H1 (cell line): Measurements from ENCODE around the gene TAF1B. TPM values are rescaled to one million over a fixed set of nuclear protein-coding genes. Genes with fewer than 3 reads are reported as not detected.

Experiments
- CTCF ChIA-PET: fragments of 300-600 bp; sonication (Branson Sonifier 250); formaldehyde crosslinking; loops from one replicate; lab custom pipeline; 2021; ENCODE audit not compliant: partially characterized antibody; lab: Charles Lee
- POLR2A ChIA-PET: fragments of 300-600 bp; sonication (Branson Sonifier 250); formaldehyde crosslinking; loops from one replicate; lab custom pipeline; 2021; ENCODE audit warnings: inconsistent platforms; ENCODE audit not compliant: partially characterized antibody; lab: Charles Lee
- DNase-seq, 2 experiments: peaks; one replicate each; pipeline versions ENCODE4 v3.0.0 to v3.0.0-alpha.2; 2010 to 2022; ENCODE audit warnings: low spot score in 2 of 2, low read depth in 1 of 2, mixed read lengths in 1 of 2
- FAIRE-seq: peaks from 2 replicates; lab custom pipeline; 2011; peaks lifted over from hg19 to GRCh38; lab: Jason Lieb, UNC
- H2AFZ ChIP-seq: 2 replicates; pipeline ENCODE4 v1.8.1; 2012; ENCODE audit warnings: low read length, inconsistent platforms
- H2AK5ac ChIP-seq: 2 replicates; pipeline ENCODE4 v1.6.1; 2013; ENCODE audit warnings: low read depth, low read length
- H2BK120ac ChIP-seq: replicated peaks from 2 replicates; pipeline ENCODE3; 2013; ENCODE audit warnings: low read depth, low read length, inconsistent platforms
- H2BK12ac ChIP-seq: 2 replicates; pipeline ENCODE4 v1.6.1; 2013; ENCODE audit warnings: low read depth, low read length
- H2BK15ac ChIP-seq: 2 replicates; pipeline ENCODE4 v1.6.1; 2013; ENCODE audit warnings: low read length
- H2BK20ac ChIP-seq: 2 replicates; pipeline ENCODE4 v1.6.1; 2013; ENCODE audit warnings: low read length
- H2BK5ac ChIP-seq: 2 replicates; pipeline ENCODE4 v1.6.1; 2013; ENCODE audit warnings: low read depth, low read length
- H3K14ac ChIP-seq: 2 replicates; pipeline ENCODE4 v1.6.1; 2013; ENCODE audit warnings: inconsistent platforms; ENCODE audit not compliant: insufficient read length
- H3K18ac ChIP-seq: 2 replicates; pipeline ENCODE4 v1.6.1; 2013; ENCODE audit warnings: low read length; ENCODE audit errors: extremely low read depth
- H3K23ac ChIP-seq: 2 replicates; pipeline ENCODE4 v1.6.1; 2013; ENCODE audit warnings: inconsistent platforms; ENCODE audit not compliant: insufficient read length
- H3K23me2 ChIP-seq: 2 replicates; pipeline ENCODE4 v1.6.1; 2013; ENCODE audit warnings: low read depth, low read length
- H3K27ac ChIP-seq: 2 replicates; pipeline ENCODE4 v1.6.1; 2011; ENCODE audit warnings: low read depth, low read length, inconsistent platforms
- H3K27me3 ChIP-seq, 4 experiments: replicated peaks in 1 of 4; 1 replicate in 1 of 4; 2 replicates in 3 of 4; pipeline versions ENCODE4 v1.6.1 to v1.8.1; 2011 to 2013; ENCODE audit warnings: low read length in 3 of 4, mild to moderate bottlenecking in 3 of 4, inconsistent platforms in 2 of 4, mixed read lengths in 2 of 4, moderate library complexity in 1 of 4; ENCODE audit not compliant: control insufficient read depth in 3 of 4, insufficient read depth in 3 of 4; ENCODE audit errors: extremely low read depth in 1 of 4
- H3K36me3 ChIP-seq, 4 experiments: 2 replicates each; pipeline versions ENCODE4 v1.6.1 to v1.8.1; 2011 to 2013; ENCODE audit warnings: mild to moderate bottlenecking in 4 of 4, low read length in 3 of 4, moderate library complexity in 2 of 4, control low read depth in 1 of 4, inconsistent platforms in 1 of 4; ENCODE audit not compliant: insufficient read depth in 4 of 4, control insufficient read depth in 2 of 4
- H3K4ac ChIP-seq: replicated peaks from 2 replicates; pipeline ENCODE3; 2013; ENCODE audit warnings: low read length, low read depth, mixed read lengths, inconsistent platforms; ENCODE audit not compliant: insufficient read length
- H3K4me1 ChIP-seq, 4 experiments: replicated peaks in 1 of 4; 1 replicate in 1 of 4; 2 replicates in 3 of 4; pipeline versions ENCODE4 v1.6.1 to v1.8.1; 2011 to 2013; ENCODE audit warnings: low read length in 3 of 4, inconsistent platforms in 2 of 4, mixed read lengths in 1 of 4; ENCODE audit not compliant: insufficient read depth in 4 of 4, control insufficient read depth in 3 of 4
- H3K4me2 ChIP-seq, 2 experiments: 2 replicates each; pipeline versions ENCODE4 v1.6.1 to v1.8.1; 2011 to 2013; ENCODE audit warnings: low read depth in 2 of 2, low read length in 2 of 2, control low read depth in 1 of 2, inconsistent platforms in 1 of 2, mild to moderate bottlenecking in 1 of 2; ENCODE audit not compliant: insufficient read depth in 1 of 2
- H3K4me3 ChIP-seq, 4 experiments: fragments of 200-600, 300-600 bp in 1 of 4; sonication (generic), shearing (Covaris generic), sonication (Bioruptor Twin) in 1 of 4; 2 replicates each; pipeline versions ENCODE4 v1.5.1 to v1.8.1; 2011 to 2016; ENCODE audit warnings: low read length in 4 of 4, low read depth in 3 of 4, control low read depth in 2 of 4, inconsistent platforms in 2 of 4, mild to moderate bottlenecking in 2 of 4, mixed read lengths in 1 of 4, moderate library complexity in 1 of 4; ENCODE audit not compliant: insufficient read depth in 2 of 4; ENCODE audit errors: extremely low read depth in 1 of 4
- H3K56ac ChIP-seq: replicated peaks from 2 replicates; pipeline ENCODE3; 2013; ENCODE audit warnings: low read depth, mild to moderate bottlenecking, mixed read lengths, low read length, inconsistent platforms; ENCODE audit not compliant: insufficient read length
- H3K79me1 ChIP-seq: 2 replicates; pipeline ENCODE4 v1.6.1; 2013; ENCODE audit warnings: low read depth, low read length, control low read depth
- H3K79me2 ChIP-seq, 2 experiments: 2 replicates each; pipeline versions ENCODE4 v1.6.1 to v1.8.1; 2012 to 2013; ENCODE audit warnings: low read length in 2 of 2, mild to moderate bottlenecking in 2 of 2, inconsistent platforms in 1 of 2; ENCODE audit not compliant: insufficient read depth in 2 of 2, control insufficient read depth in 1 of 2
- H3K9ac ChIP-seq, 4 experiments: replicated peaks in 1 of 4; 1 replicate in 1 of 4; 2 replicates in 3 of 4; pipeline versions ENCODE4 v1.6.1 to v1.8.1; 2011 to 2013; ENCODE audit warnings: low read depth in 3 of 4, low read length in 3 of 4, control low read depth in 2 of 4, mild to moderate bottlenecking in 2 of 4, moderate library complexity in 2 of 4, inconsistent platforms in 1 of 4; ENCODE audit errors: extremely low read depth in 1 of 4
- H3K9me3 ChIP-seq, 2 experiments: 2 replicates each; pipeline versions ENCODE4 v1.6.1 to v1.8.1; 2012 to 2013; ENCODE audit warnings: mild to moderate bottlenecking in 2 of 2, moderate library complexity in 2 of 2, control low read depth in 1 of 2, inconsistent platforms in 1 of 2, low read depth in 1 of 2, low read length in 1 of 2, mixed read lengths in 1 of 2; ENCODE audit not compliant: insufficient read depth in 2 of 2
- H4K20me1 ChIP-seq, 2 experiments: replicated peaks in 1 of 2; 2 replicates each; pipeline versions ENCODE3 to v1.8.1; 2011 to 2013; ENCODE audit warnings: inconsistent platforms in 2 of 2, low read length in 2 of 2, mild to moderate bottlenecking in 1 of 2; ENCODE audit not compliant: insufficient read depth in 2 of 2, control insufficient read depth in 1 of 2
- H4K5ac ChIP-seq: 2 replicates; pipeline ENCODE4 v1.6.1; 2013; ENCODE audit warnings: low read length, low read depth, mixed read lengths, inconsistent platforms; ENCODE audit not compliant: insufficient read length
- H4K8ac ChIP-seq: 2 replicates; pipeline ENCODE4 v1.8.0; 2013; ENCODE audit warnings: mild to moderate bottlenecking, moderate library complexity, low read length, inconsistent platforms; ENCODE audit not compliant: insufficient read depth; ENCODE audit errors: extremely low read depth
- H4K91ac ChIP-seq: replicated peaks from 2 replicates; pipeline ENCODE3; 2013; ENCODE audit warnings: low read length, mixed read lengths, inconsistent platforms; ENCODE audit not compliant: insufficient read length
- ATF2 ChIP-seq: IDR thresholded peaks from 2 replicates; pipeline ENCODE4 v1.6.1; 2012; ENCODE audit warnings: low read length, inconsistent platforms
- EP300 ChIP-seq, 2 experiments: IDR thresholded peaks; 1 replicate in 1 of 2; 2 replicates in 1 of 2; pipeline ENCODE4 v1.6.1; 2011 to 2012; ENCODE audit warnings: low read depth in 2 of 2, low read length in 2 of 2, mild to moderate bottlenecking in 2 of 2, borderline replicate concordance in 1 of 2, inconsistent platforms in 1 of 2, moderate library complexity in 1 of 2
- JUND ChIP-seq: IDR thresholded peaks from 2 replicates; pipeline ENCODE4 v1.6.1; 2011; ENCODE audit warnings: mild to moderate bottlenecking, improper control_type of control experiment, low read length
- NRF1 ChIP-seq: IDR thresholded peaks from 2 replicates; pipeline ENCODE4 v1.6.1; 2011; ENCODE audit warnings: mild to moderate bottlenecking, low read depth, low read length, improper control_type of control experiment
- RNF2 ChIP-seq: fragments of 200-900, 300-1000 bp; sonication (generic); IDR thresholded peaks from 2 replicates; pipeline ENCODE4 v1.7.1; 2016; ENCODE audit warnings: borderline replicate concordance, low read depth, mild to moderate bottlenecking, antibody characterized with exemption, low read length; ENCODE audit not compliant: poor library complexity, severe bottlenecking; ENCODE audit errors: missing control alignments
- SAP30 ChIP-seq: fragments of 300-600 bp; sonication (generic); IDR thresholded peaks from 2 replicates; pipeline ENCODE4 v1.7.1; 2012; ENCODE audit warnings: low read length, moderate library complexity, mild to moderate bottlenecking, inconsistent platforms; ENCODE audit not compliant: insufficient read depth, insufficient replicate concordance
- SIX5 ChIP-seq: IDR thresholded peaks from 2 replicates; pipeline ENCODE4 v1.6.1; 2011; ENCODE audit warnings: mild to moderate bottlenecking, low read depth, low read length
- SP2 ChIP-seq: IDR thresholded peaks from 2 replicates; pipeline ENCODE4 v1.6.1; 2012; ENCODE audit warnings: mild to moderate bottlenecking, low read length, inconsistent platforms
- SUZ12 ChIP-seq: fragments of 200-600 bp; sonication (generic); IDR thresholded peaks from 2 replicates; pipeline ENCODE4 v1.6.1; 2012; ENCODE audit warnings: mild to moderate bottlenecking, inconsistent platforms, low read length, moderate library complexity, mixed read lengths
- TBP ChIP-seq: IDR thresholded peaks from 2 replicates; pipeline ENCODE4 v1.6.1; 2011; ENCODE audit warnings: low read depth, low read length, improper control_type of control experiment
- USF2 ChIP-seq: IDR thresholded peaks from 2 replicates; pipeline ENCODE4 v1.6.1; 2011; ENCODE audit warnings: low read length, improper control_type of control experiment
- WGBS, 2 experiments: shearing (Covaris generic) in 1 of 2; methylation state at CpG; one replicate each; pipeline versions ENCODE4 v1.1.6 to v1.1.7; 2013 to 2015; ENCODE audit warnings: low lambda C conversion rate in 2 of 2, mixed read lengths in 2 of 2, inconsistent platforms in 1 of 2, low coverage in 1 of 2, missing lambda C conversion rate in 1 of 2; ENCODE audit not compliant: insufficient replicate concordance in 2 of 2, insufficient coverage in 1 of 2, insufficient read length in 1 of 2; ENCODE audit errors: extremely low coverage in 1 of 2, missing lambda C conversion rate in 1 of 2; 5-methylcytosine and 5-hydroxymethylcytosine counted together
- polyA plus RNA-seq, 7 experiments: library from polyadenylated mRNA; depleted of rRNA in 3 of 7; stranded (reverse) in 5 of 7; unstranded in 2 of 7; fragments of >200 nt in 5 of 7; fragments of 200-250 nt in 2 of 7; gene quantifications; 1 replicate in 5 of 7; 2 replicates in 1 of 7; 4 replicates in 1 of 7; pipeline versions ENCODE4 v1.2.1 to v1.2.3, GENCODE V29; 2011 to 2013; ENCODE audit warnings: missing spikeins in 2 of 7, mixed read lengths in 2 of 7
- total RNA-seq: library from RNA; stranded (reverse); fragmentation: NEBNext Ultra II Directional; extraction: Animal tissue kit (Norgen Biotek cat#: 25700); gene quantifications from 2 replicates; pipeline ENCODE4 v1.2.1, GENCODE V29; 2021

Gene TAF1B
- total and polyA plus RNA-seq, 2 of the 8 experiments (the other 6 are each of a cell fraction or from before 2014, with no cell fraction given): 6.6 to 25.2 TPM

GRCh38 chr2:9811216-9811615 is 32.1 kb upstream of the TAF1B start:
- Histone ChIP-seq H2AFZ (no peak overlapping the region), H4K5ac (no peak overlapping the region), H3K23ac (no peak overlapping the region), H3K56ac (no peak overlapping the region), H2BK5ac (no peak overlapping the region), H2BK20ac (no peak overlapping the region), H3K79me2 (no peaks in the 10 kb centered on the region), H3K27ac (no peak overlapping the region), H3K9ac (no peak overlapping the region), H3K4me1 (no peaks in the 10 kb centered on the region; a peak in 1 of 7 replicates), H4K8ac (no peak overlapping the region), H3K4me3 (no peak overlapping the region), H3K36me3 (no peaks in the 10 kb centered on the region), H3K27me3 (no peaks in the 10 kb centered on the region; a peak in 1 of 7 replicates), H4K91ac (no peak overlapping the region), H2AK5ac (no peak overlapping the region), H2BK120ac (no peak overlapping the region), H2BK15ac (no peak overlapping the region), H3K18ac (no peak overlapping the region), H3K23me2 (peaks cover 3% of the 10 kb centered on the region; the same call in 1 of the 2 replicates), H3K4ac (no peak overlapping the region), H3K9me3 (no peaks in the 10 kb centered on the region), H3K4me2 (no peak overlapping the region), H2BK12ac (no peak overlapping the region), H4K20me1 (no peaks in the 10 kb centered on the region), H3K14ac (no peak overlapping the region), H3K79me1 (no peaks in the 10 kb centered on the region)
- ChIA-PET POLR2A (no interaction called here), CTCF (interaction anchor here (6.7 to 8.1 kb wide), 2 partner anchors 11 to 236 kb away, joined by 51 to 118 read pairs; no protein-coding TSS in a partner anchor)
- DNase-seq (no peak), FAIRE-seq (no peak)
- WGBS, 2 experiments: 81% methylated on average over 5 of the region's 5 CpGs; no CpG with 5 or more reads in 1 of the 2 experiments
- no peak for TF ChIP-seq TBP
- TF ChIP-seq EP300 (IDR thresholded peaks at IDR 0.05; ENCODE audit: borderline replicate concordance in 1 of 2, low read depth in 2 of 2, low read length in 2 of 2): no peak
- no peak for TF ChIP-seq NRF1
- no peak for TF ChIP-seq SAP30
- no peak for TF ChIP-seq JUND
- TF ChIP-seq USF2: no peak
- TF ChIP-seq ATF2: no peak
- no peak for TF ChIP-seq SIX5
- no peak for TF ChIP-seq RNF2
- TF ChIP-seq SP2: no peak
- no peak for TF ChIP-seq SUZ12
